Measurements from ENCODE around the gene ATRIP.

DNA sequence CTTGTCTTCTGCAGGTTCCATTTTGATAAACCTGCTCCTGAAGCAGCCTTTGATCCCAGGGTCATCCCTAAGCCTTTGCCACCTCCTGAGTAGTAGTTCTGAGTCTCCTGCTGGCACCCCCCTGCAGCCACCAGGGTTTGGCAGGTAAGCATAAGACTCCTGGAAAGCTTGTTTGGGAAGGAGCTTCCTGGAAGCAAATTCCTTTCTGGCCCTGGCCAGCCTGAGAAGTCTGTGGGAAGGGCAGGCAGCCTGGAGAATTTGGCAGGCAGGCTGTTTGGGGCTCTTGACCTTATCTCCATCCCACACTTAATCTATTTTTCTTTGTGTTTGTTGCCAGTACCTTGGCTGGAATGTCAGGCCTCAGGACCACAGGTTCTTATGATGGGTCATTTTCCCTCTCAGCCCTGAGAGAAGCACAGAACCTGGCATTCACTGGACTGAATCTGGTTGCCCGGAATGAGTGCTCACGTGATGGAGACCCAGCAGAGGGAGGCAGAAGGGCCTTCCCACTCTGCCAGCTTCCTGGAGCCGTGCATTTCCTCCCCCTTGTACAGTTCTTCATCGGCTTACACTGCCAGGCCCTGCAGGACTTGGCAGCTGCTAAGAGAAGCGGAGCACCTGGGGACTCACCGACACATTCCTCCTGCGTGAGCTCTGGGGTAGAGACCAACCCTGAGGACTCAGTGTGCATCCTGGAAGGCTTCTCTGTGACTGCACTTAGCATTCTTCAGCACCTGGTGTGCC is 13.4 kb downstream of the ATRIP start:
- TF ChIP-seq, protein P1, sequence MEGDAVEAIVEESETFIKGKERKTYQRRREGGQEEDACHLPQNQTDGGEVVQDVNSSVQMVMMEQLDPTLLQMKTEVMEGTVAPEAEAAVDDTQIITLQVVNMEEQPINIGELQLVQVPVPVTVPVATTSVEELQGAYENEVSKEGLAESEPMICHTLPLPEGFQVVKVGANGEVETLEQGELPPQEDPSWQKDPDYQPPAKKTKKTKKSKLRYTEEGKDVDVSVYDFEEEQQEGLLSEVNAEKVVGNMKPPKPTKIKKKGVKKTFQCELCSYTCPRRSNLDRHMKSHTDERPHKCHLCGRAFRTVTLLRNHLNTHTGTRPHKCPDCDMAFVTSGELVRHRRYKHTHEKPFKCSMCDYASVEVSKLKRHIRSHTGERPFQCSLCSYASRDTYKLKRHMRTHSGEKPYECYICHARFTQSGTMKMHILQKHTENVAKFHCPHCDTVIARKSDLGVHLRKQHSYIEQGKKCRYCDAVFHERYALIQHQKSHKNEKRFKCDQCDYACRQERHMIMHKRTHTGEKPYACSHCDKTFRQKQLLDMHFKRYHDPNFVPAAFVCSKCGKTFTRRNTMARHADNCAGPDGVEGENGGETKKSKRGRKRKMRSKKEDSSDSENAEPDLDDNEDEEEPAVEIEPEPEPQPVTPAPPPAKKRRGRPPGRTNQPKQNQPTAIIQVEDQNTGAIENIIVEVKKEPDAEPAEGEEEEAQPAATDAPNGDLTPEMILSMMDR (IDR thresholded peaks at IDR 0.05) = no peak
- TF ChIP-seq, protein P2, sequence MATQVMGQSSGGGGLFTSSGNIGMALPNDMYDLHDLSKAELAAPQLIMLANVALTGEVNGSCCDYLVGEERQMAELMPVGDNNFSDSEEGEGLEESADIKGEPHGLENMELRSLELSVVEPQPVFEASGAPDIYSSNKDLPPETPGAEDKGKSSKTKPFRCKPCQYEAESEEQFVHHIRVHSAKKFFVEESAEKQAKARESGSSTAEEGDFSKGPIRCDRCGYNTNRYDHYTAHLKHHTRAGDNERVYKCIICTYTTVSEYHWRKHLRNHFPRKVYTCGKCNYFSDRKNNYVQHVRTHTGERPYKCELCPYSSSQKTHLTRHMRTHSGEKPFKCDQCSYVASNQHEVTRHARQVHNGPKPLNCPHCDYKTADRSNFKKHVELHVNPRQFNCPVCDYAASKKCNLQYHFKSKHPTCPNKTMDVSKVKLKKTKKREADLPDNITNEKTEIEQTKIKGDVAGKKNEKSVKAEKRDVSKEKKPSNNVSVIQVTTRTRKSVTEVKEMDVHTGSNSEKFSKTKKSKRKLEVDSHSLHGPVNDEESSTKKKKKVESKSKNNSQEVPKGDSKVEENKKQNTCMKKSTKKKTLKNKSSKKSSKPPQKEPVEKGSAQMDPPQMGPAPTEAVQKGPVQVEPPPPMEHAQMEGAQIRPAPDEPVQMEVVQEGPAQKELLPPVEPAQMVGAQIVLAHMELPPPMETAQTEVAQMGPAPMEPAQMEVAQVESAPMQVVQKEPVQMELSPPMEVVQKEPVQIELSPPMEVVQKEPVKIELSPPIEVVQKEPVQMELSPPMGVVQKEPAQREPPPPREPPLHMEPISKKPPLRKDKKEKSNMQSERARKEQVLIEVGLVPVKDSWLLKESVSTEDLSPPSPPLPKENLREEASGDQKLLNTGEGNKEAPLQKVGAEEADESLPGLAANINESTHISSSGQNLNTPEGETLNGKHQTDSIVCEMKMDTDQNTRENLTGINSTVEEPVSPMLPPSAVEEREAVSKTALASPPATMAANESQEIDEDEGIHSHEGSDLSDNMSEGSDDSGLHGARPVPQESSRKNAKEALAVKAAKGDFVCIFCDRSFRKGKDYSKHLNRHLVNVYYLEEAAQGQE (IDR thresholded peaks at IDR 0.05; ENCODE audit: insufficient read depth in 1 of 2, low read depth in 2 of 2, low read length in 1 of 2) = no peak
- TF ChIP-seq POLR2AphosphoS5 (IDR thresholded peaks at IDR 0.05; ENCODE audit: low read depth, low read length) = no peak
- no peak for TF ChIP-seq SIN3A (IDR thresholded peaks at IDR 0.05; ENCODE audit: borderline replicate concordance, insufficient read depth, low read depth, low read length)

Data from Panc1 (cell line).